ENCODE data around the gene TIMM13. TPM values are rescaled to one million over a fixed set of nuclear protein-coding genes. Genes with fewer than 3 reads are reported as not detected.

TIMM13 gene
- polyA plus RNA-seq, 1 of the 3 experiments (the other 2 are of a cell fraction): 76.9 TPM

GRCh38 chr19:2415973-2416319 lies 11.4 kb downstream of the TIMM13 start:
- no peak overlapping the region for H3K4me2 ChIP-seq
- H3F3A ChIP-seq (replicated peaks; ENCODE audit: insufficient read depth): peaks cover 7% of the 10 kb centered on the region
- no peaks in the 10 kb centered on the region for H3K79me2 ChIP-seq (ENCODE audit: insufficient read depth)
- ChIA-PET CTCF (no interaction called here), POLR2A (interaction anchor here (0.9 kb wide), 1 partner anchor 12 kb away, joined by 4 read pairs; no protein-coding TSS in a partner anchor)
- no peak overlapping the region for H3K27ac ChIP-seq (ENCODE audit: low read depth in 2 of 2, low read length in 1 of 2)
- no peak overlapping the region for H3K9ac ChIP-seq
- no peak overlapping the region for H3K4me3 ChIP-seq (ENCODE audit: low read depth in 2 of 2, low read length in 1 of 2)
- H3K9me3 ChIP-seq: 0 out of 2 replicates have a peak, but pooled peaks cover 5% of the 10 kb centered on the region
- no peak for TF ChIP-seq GATA2 (CRISPR knock-in tag; IDR thresholded peaks at IDR 0.05)
- TF ChIP-seq, protein P1, sequence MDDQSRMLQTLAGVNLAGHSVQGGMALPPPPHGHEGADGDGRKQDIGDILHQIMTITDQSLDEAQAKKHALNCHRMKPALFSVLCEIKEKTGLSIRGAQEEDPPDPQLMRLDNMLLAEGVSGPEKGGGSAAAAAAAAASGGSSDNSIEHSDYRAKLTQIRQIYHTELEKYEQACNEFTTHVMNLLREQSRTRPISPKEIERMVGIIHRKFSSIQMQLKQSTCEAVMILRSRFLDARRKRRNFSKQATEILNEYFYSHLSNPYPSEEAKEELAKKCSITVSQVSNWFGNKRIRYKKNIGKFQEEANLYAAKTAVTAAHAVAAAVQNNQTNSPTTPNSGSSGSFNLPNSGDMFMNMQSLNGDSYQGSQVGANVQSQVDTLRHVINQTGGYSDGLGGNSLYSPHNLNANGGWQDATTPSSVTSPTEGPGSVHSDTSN (IDR thresholded peaks at IDR 0.05): no peak
- TF ChIP-seq, protein P2, sequence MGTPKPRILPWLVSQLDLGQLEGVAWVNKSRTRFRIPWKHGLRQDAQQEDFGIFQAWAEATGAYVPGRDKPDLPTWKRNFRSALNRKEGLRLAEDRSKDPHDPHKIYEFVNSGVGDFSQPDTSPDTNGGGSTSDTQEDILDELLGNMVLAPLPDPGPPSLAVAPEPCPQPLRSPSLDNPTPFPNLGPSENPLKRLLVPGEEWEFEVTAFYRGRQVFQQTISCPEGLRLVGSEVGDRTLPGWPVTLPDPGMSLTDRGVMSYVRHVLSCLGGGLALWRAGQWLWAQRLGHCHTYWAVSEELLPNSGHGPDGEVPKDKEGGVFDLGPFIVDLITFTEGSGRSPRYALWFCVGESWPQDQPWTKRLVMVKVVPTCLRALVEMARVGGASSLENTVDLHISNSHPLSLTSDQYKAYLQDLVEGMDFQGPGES (IDR thresholded peaks at IDR 0.05; ENCODE audit: low read depth, low read length): no peak
- no peaks in the 10 kb centered on the region for H3K9me2 ChIP-seq
- 60% methylated on average over 2 of the region's 6 CpGs for WGBS (ENCODE audit: low lambda C conversion rate)
- no peak for DNase-seq
- H3K27me3 ChIP-seq (ENCODE audit: insufficient read depth): no peaks in the 10 kb centered on the region; the same call in 1 of the 2 replicates
- no peaks in the 10 kb centered on the region for H3K4me1 ChIP-seq (ENCODE audit: control insufficient read depth in 1 of 2, insufficient read depth in 2 of 2, low read depth in 1 of 2, low read length in 1 of 2)
- H4K20me1 ChIP-seq (ENCODE audit: insufficient read depth): no peaks in the 10 kb centered on the region
- no peak overlapping the region for H2AFZ ChIP-seq (ENCODE audit: low read depth)
- peaks cover 4 to 6% of the 10 kb centered on the region in 2 experiments for H3K36me3 ChIP-seq (replicated peaks in 1 of 2; ENCODE audit: control insufficient read depth in 1 of 2, insufficient read depth in 2 of 2, low read length in 1 of 2)

DNA sequence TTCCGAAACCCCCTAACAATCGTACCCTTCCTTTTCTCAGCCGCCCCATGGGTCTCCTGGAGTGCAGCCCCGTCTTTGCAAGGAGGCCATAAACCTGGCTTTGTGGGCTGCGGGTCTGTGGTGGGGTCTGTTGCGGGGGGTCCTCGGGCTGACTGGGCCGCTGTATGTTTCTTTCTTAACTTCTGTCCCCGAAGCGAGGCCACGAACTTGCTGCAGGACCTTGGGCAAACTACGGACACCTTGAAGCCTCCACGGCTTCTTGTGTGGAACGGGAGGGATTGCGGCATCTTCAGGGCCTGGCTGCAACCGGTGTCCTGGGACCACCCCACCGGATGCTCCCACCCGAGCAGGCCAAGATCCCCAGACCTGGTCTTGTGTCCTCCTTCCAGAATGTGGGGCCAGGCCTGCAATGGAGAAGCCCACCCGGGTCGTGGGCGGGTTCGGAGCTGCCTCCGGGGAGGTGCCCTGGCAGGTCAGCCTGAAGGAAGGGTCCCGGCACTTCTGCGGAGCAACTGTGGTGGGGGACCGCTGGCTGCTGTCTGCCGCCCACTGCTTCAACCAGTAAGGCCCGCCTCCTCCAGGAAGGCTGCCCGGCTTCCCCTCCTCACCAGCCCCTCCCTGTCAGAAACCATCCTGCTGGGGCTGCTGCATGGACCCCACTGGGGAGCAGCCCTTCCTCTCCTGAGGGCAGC lies 12.0 kb downstream of the TIMM13 start:
- no peak overlapping the region for H3K9ac ChIP-seq
- peaks cover 7% of the 10 kb centered on the region for H3F3A ChIP-seq (replicated peaks; ENCODE audit: insufficient read depth)
- H3K4me2 ChIP-seq: no peak overlapping the region
- no peak overlapping the region for H2AFZ ChIP-seq (ENCODE audit: low read depth)
- H3K4me3 ChIP-seq (ENCODE audit: low read depth in 2 of 2, low read length in 1 of 2): no peak overlapping the region
- DNase-seq: peak; percentile 33
- no peaks in the 10 kb centered on the region for H3K4me1 ChIP-seq (ENCODE audit: control insufficient read depth in 1 of 2, insufficient read depth in 2 of 2, low read depth in 1 of 2, low read length in 1 of 2)
- H3K9me3 ChIP-seq: 0 out of 2 replicates have a peak, but pooled peaks cover 5% of the 10 kb centered on the region
- H3K9me2 ChIP-seq: no peaks in the 10 kb centered on the region
- H3K36me3 ChIP-seq (replicated peaks in 1 of 2; ENCODE audit: control insufficient read depth in 1 of 2, insufficient read depth in 2 of 2, low read length in 1 of 2): peaks cover 2 to 6% of the 10 kb centered on the region in 2 experiments
- no peaks in the 10 kb centered on the region; the same call in 1 of the 2 replicates for H3K27me3 ChIP-seq (ENCODE audit: insufficient read depth)
- 96% methylated on average over 11 of the region's 29 CpGs for WGBS (ENCODE audit: low lambda C conversion rate)
- H3K27ac ChIP-seq (ENCODE audit: low read depth in 2 of 2, low read length in 1 of 2): no peak overlapping the region
- no peaks in the 10 kb centered on the region for H3K79me2 ChIP-seq (ENCODE audit: insufficient read depth)
- no peaks in the 10 kb centered on the region for H4K20me1 ChIP-seq (ENCODE audit: insufficient read depth)
- TF ChIP-seq ELF1 (IDR thresholded peaks at IDR 0.05) (no peak), TCF12 (IDR thresholded peaks at IDR 0.05) (no peak), FOSL2 (IDR thresholded peaks at IDR 0.05; ENCODE audit: borderline replicate concordance, low read depth) (no peak), CTCF (IDR thresholded peaks at IDR 0.05) (no peak), RFX5 (IDR thresholded peaks at IDR 0.05; ENCODE audit: low read length) (no peak), TAF1 (IDR thresholded peaks at IDR 0.05; ENCODE audit: borderline replicate concordance, low read depth, low read length) (no peak), EZH2phosphoT487 (IDR thresholded peaks at IDR 0.05; ENCODE audit: borderline replicate concordance, low read depth) (no peak), CHD2 (IDR thresholded peaks at IDR 0.05; ENCODE audit: low read length, partially characterized antibody) (no peak), RAD21 (IDR thresholded peaks at IDR 0.05; ENCODE audit: low read length) (no peak), FOXJ3 (CRISPR knock-in tag; IDR thresholded peaks at IDR 0.05) (no peak), MEF2A (IDR thresholded peaks at IDR 0.05; ENCODE audit: borderline replicate concordance, low read depth) (no peak), SIN3A (IDR thresholded peaks at IDR 0.05; ENCODE audit: borderline replicate concordance, low read depth, low read length) (no peak), SMC3 (IDR thresholded peaks at IDR 0.05; ENCODE audit: low read depth, low read length) (no peak)
- TF ChIP-seq, protein P3, sequence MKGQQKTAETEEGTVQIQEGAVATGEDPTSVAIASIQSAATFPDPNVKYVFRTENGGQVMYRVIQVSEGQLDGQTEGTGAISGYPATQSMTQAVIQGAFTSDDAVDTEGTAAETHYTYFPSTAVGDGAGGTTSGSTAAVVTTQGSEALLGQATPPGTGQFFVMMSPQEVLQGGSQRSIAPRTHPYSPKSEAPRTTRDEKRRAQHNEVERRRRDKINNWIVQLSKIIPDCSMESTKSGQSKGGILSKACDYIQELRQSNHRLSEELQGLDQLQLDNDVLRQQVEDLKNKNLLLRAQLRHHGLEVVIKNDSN (IDR thresholded peaks at IDR 0.05; ENCODE audit: borderline replicate concordance, low read depth): no peak
- TF ChIP-seq, protein P1 (IDR thresholded peaks at IDR 0.05): no peak
- POLR2A ChIA-PET: interaction anchor here (0.9 kb wide), 1 partner anchor 12 kb away, joined by 4 read pairs; no protein-coding TSS in a partner anchor
- CTCF ChIA-PET: interaction anchor here (0.7 kb wide), 1 partner anchor 179 kb away, joined by 3 read pairs; the partner anchor contains the start of gene PLEKHJ1

All from SK-N-SH (cell line).